ENCODE results near the gene ZNF512B. TPM values are rescaled to one million over a fixed set of nuclear protein-coding genes. Genes with fewer than 3 reads are reported as not detected.
A peak's percentile ranks its signal among the peaks of the same experiment; 100 is the strongest.

The ZNF512B gene
- total RNA-seq, 1 experiment from 2014 or later = 58.1 TPM

DNA sequence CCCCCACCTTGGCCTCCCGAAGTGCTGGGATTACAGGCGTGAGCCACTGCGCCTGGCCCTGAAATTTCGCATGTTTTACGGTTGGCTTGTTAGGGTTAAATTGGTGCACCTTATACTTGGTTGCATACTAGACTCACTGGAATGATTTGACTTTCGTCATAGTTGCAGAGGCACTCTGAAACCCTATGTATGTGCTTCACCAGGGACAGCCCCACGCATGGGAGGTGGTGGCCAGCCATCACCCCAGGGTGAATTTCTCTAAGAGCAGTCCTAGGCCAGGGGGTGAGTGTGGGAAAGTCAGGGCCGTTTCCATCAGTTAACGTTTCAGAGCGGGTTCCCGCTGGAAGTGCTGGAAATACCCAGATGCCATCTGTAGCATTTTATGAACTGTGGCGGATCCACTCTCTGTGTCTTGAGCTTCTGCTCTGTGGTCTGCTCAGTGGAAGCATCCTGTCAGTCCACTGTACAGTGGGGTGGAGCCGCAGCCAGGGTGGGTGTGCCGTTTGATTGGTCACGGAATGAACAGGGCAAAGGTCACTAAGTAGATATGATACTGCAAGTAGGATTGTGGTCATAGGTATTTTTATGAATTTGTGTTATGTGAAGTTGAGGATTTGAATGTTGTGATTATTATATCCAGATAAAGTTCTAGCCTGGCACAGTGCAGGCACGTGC lies 61.6 kb downstream of the ZNF512B start:
- intact Hi-C loops (cut with micrococcal nuclease; ENCODE audit: unreplicated experiment) = no loop called here
- peak; percentile 48 for DNase-seq
- CTCF ChIA-PET = interaction anchor here (1.2 to 1.3 kb wide), 2 partner anchors 12 to 66 kb away, joined by 3 to 6 read pairs; no protein-coding TSS in a partner anchor
- BruUV-seq (replicated peaks) = no TSS peak
- H3K4me3 Mint-ChIP-seq (ENCODE audit: low read depth, unreplicated experiment) = no peak overlapping the region
- no peaks in the 10 kb centered on the region for H3K9me3 Mint-ChIP-seq (ENCODE audit: low read depth, unreplicated experiment)
- no peak overlapping the region for H3K27ac Mint-ChIP-seq (ENCODE audit: unreplicated experiment)
- H3K4me1 Mint-ChIP-seq (ENCODE audit: low read depth, unreplicated experiment) = peaks cover 24% of the 10 kb centered on the region
- no peak for TF ChIP-seq CTCF (IDR thresholded peaks at IDR 0.05; ENCODE audit: unreplicated experiment)
- no peaks in the 10 kb centered on the region for H3K27me3 Mint-ChIP-seq (ENCODE audit: unreplicated experiment)
- peaks cover 42% of the 10 kb centered on the region for H3K36me3 Mint-ChIP-seq (ENCODE audit: insufficient read depth, unreplicated experiment)

Small RNA genes within 50 kb of the gene (microRNA-seq; reads per million reads assigned to microRNA genes)
- gene MIR1914 = 2.8 reads per million
- not detected for gene MIR647
- not detected for gene MIR941-1
- not detected for gene MIR941-2
- not detected for gene MIR941-3
- gene MIR941-4 = not detected
- not detected for gene MIR941-5

Other genes starting within 250 kb of the ZNF512B start
- gene LIME1, start 233.3 kb downstream of the ZNF512B start, total RNA-seq (2022) = 25.8 and 27.1 TPM in 2 replicates
- gene SLC2A4RG, start 230.2 kb downstream of the ZNF512B start, total RNA-seq (2022) = 163 and 169 TPM in 2 replicates
- 2.5 and 3.2 TPM in 2 replicates for gene ZBTB46, start 138.7 kb downstream of the ZNF512B start, total RNA-seq (2022)
- 0.24 TPM in 1 of 2 replicates, not detected in the other for gene ABHD16B, start 108.4 kb downstream of the ZNF512B start, total RNA-seq (2022)
- 192 and 197 TPM in 2 replicates for gene TPD52L2, start 104.7 kb downstream of the ZNF512B start, total RNA-seq (2022)
- gene DNAJC5, start 74.8 kb downstream of the ZNF512B start, total RNA-seq (2022) = 79.9 and 85.9 TPM in 2 replicates
- gene UCKL1, start 13.5 kb downstream of the ZNF512B start, total RNA-seq (2022) = 85.1 and 86.3 TPM in 2 replicates
- gene SAMD10, start 9.7 kb upstream of the ZNF512B start, total RNA-seq (2022) = 23.6 and 23.7 TPM in 2 replicates
- 111 and 113 TPM in 2 replicates for gene PRPF6, start 11.2 kb upstream of the ZNF512B start, total RNA-seq (2022)
- gene C20orf204, start 66.3 kb upstream of the ZNF512B start, total RNA-seq (2022) = 4.9 and 5.0 TPM in 2 replicates
- not detected in 2 replicates for gene SOX18, start 79.7 kb upstream of the ZNF512B start, total RNA-seq (2022)
- gene TCEA2, start 93.3 kb upstream of the ZNF512B start, total RNA-seq (2022) = 39.9 and 43.7 TPM in 2 replicates
- 17.2 and 17.8 TPM in 2 replicates for gene RGS19, start 109.6 kb upstream of the ZNF512B start, total RNA-seq (2022)
- gene OPRL1, start 110.2 kb upstream of the ZNF512B start, total RNA-seq (2022) = 0.17 and 0.33 TPM in 2 replicates
- gene LKAAEAR1, start 114.5 kb upstream of the ZNF512B start, total RNA-seq (2022) = not detected in 2 replicates
- gene NPBWR2, start 137.6 kb upstream of the ZNF512B start, total RNA-seq (2022) = not detected in 2 replicates
- 0.45 TPM in 1 of 2 replicates, not detected in the other for gene MYT1, start 194.5 kb upstream of the ZNF512B start, total RNA-seq (2022)

Measured in Calu3 (cell line).